Measurements from ENCODE around the gene SPSB1.

- TF ChIP-seq, protein P1, sequence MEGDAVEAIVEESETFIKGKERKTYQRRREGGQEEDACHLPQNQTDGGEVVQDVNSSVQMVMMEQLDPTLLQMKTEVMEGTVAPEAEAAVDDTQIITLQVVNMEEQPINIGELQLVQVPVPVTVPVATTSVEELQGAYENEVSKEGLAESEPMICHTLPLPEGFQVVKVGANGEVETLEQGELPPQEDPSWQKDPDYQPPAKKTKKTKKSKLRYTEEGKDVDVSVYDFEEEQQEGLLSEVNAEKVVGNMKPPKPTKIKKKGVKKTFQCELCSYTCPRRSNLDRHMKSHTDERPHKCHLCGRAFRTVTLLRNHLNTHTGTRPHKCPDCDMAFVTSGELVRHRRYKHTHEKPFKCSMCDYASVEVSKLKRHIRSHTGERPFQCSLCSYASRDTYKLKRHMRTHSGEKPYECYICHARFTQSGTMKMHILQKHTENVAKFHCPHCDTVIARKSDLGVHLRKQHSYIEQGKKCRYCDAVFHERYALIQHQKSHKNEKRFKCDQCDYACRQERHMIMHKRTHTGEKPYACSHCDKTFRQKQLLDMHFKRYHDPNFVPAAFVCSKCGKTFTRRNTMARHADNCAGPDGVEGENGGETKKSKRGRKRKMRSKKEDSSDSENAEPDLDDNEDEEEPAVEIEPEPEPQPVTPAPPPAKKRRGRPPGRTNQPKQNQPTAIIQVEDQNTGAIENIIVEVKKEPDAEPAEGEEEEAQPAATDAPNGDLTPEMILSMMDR (IDR thresholded peaks at IDR 0.05; ENCODE audit: low read length): no peak
- TF ChIP-seq EZH2 (optimal IDR thresholded peaks at IDR 0.05; ENCODE audit: low read depth, low read length): no peak
Observed at GRCh38 chr1:9351654-9352271, 59.1 kb downstream of the SPSB1 start.
